Karpas-422 (cell line): Measurements from ENCODE around the gene EPS8. TPM values are rescaled to one million over a fixed set of nuclear protein-coding genes. Genes with fewer than 3 reads are reported as not detected.

Experiments
- DNase-seq: peaks from one replicate; pipeline ENCODE4 v3.0.0-alpha.2; 2015
- H2AFZ ChIP-seq: fragments of 200-600 bp; sonication (generic); 2 replicates; pipeline ENCODE4 v1.6.1; 2014; ENCODE audit warnings: antibody characterized with exemption, low read length, mixed read lengths
- H3K27ac ChIP-seq: fragments of 200-600 bp; sonication (generic); 2 replicates; pipeline ENCODE4 v1.5.1; 2014; ENCODE audit warnings: mild to moderate bottlenecking, low read length, moderate library complexity
- H3K27me3 ChIP-seq: fragments of 200-600 bp; sonication (generic); 2 replicates; pipeline ENCODE4 v1.6.1; 2014; ENCODE audit warnings: low read length, mixed read lengths
- H3K36me3 ChIP-seq: fragments of 200-600 bp; sonication (generic); 2 replicates; pipeline ENCODE4 v1.6.1; 2014; ENCODE audit warnings: low read length, mixed read lengths; ENCODE audit not compliant: insufficient read depth
- H3K4me1 ChIP-seq: fragments of 200-600 bp; sonication (generic); 2 replicates; pipeline ENCODE4 v1.6.1; 2014; ENCODE audit warnings: mild to moderate bottlenecking, low read length, mixed read lengths
- H3K4me2 ChIP-seq: fragments of 200-600 bp; sonication (generic); 2 replicates; pipeline ENCODE4 v1.6.1; 2014; ENCODE audit warnings: low read length, low read depth, mild to moderate bottlenecking; ENCODE audit not compliant: poor library complexity, severe bottlenecking
- H3K4me3 ChIP-seq: fragments of 200-600 bp; sonication (generic); 2 replicates; pipeline ENCODE4 v1.5.1; 2014; ENCODE audit warnings: mild to moderate bottlenecking, antibody characterized with exemption, low read length, mixed read lengths
- H3K79me2 ChIP-seq: fragments of 200-600 bp; sonication (generic); 2 replicates; pipeline ENCODE4 v1.6.1; 2014; ENCODE audit warnings: mild to moderate bottlenecking, low read length, mixed read lengths
- H3K9ac ChIP-seq: fragments of 200-600 bp; sonication (generic); 2 replicates; pipeline ENCODE4 v1.6.0; 2014; ENCODE audit warnings: low read length
- H3K9me2 ChIP-seq: fragments of 200-600 bp; sonication (generic), shearing (Covaris generic); replicated peaks from 2 replicates; pipeline ENCODE4 v1.6.0; 2014; ENCODE audit warnings: mild to moderate bottlenecking, low read length, moderate library complexity; ENCODE audit not compliant: insufficient read depth
- H3K9me3 ChIP-seq: fragments of 300-700, 200-600 bp; sonication (generic); 2 replicates; pipeline ENCODE4 v1.6.1; 2014; ENCODE audit warnings: low read length, mixed read lengths
- H4K20me1 ChIP-seq: fragments of 200-600 bp; sonication (generic); 2 replicates; pipeline ENCODE4 v1.6.1; 2014; ENCODE audit warnings: mild to moderate bottlenecking, antibody characterized with exemption, low read length, low read depth; ENCODE audit not compliant: insufficient read depth
- total RNA-seq: library from RNA; depleted of rRNA; stranded (reverse); fragments of >200 nt; shearing (Covaris generic); gene quantifications from 2 replicates; pipeline ENCODE4 v1.2.3, GENCODE V29; 2014; ENCODE audit warnings: low replicate concordance

EPS8 gene
- total RNA-seq, 1 experiment from 2014 or later, result not detected

- H3K9ac ChIP-seq, result no peak overlapping the region
Observed at GRCh38 chr12:15646581-15646980, 142.6 kb downstream of the EPS8 start.

GRCh38 chr12:15644700-15645099 is 144.5 kb downstream of the EPS8 start:
- no peak overlapping the region for H3K9ac ChIP-seq
- H3K79me2 ChIP-seq, result no peaks in the 10 kb centered on the region
- no peak for DNase-seq
- H3K4me2 ChIP-seq, result no peak overlapping the region
- no peaks in the 10 kb centered on the region for H3K9me2 ChIP-seq
- H3K4me3 ChIP-seq, result no peak overlapping the region
- no peaks in the 10 kb centered on the region for H4K20me1 ChIP-seq
- H2AFZ ChIP-seq, result no peak overlapping the region
- no peaks in the 10 kb centered on the region for H3K4me1 ChIP-seq
- H3K36me3 ChIP-seq, result no peaks in the 10 kb centered on the region
- H3K27me3 ChIP-seq, result no peaks in the 10 kb centered on the region
- no peak overlapping the region for H3K27ac ChIP-seq
- no peaks in the 10 kb centered on the region for H3K9me3 ChIP-seq

More at GRCh38 chr12:15646581-15646980, 142.6 kb downstream of the EPS8 start:
- Histone ChIP-seq H3K36me3 (no peaks in the 10 kb centered on the region), H3K9me3 (no peaks in the 10 kb centered on the region), H2AFZ (no peak overlapping the region), H3K4me2 (no peak overlapping the region), H3K4me1 (no peaks in the 10 kb centered on the region), H3K9me2 (no peaks in the 10 kb centered on the region), H3K79me2 (no peaks in the 10 kb centered on the region), H4K20me1 (no peaks in the 10 kb centered on the region), H3K4me3 (no peak overlapping the region), H3K27ac (no peak overlapping the region), H3K27me3 (no peaks in the 10 kb centered on the region; the same call in 1 of the 2 replicates)
- no peak for DNase-seq

- Histone ChIP-seq H3K4me3 (no peak overlapping the region), H4K20me1 (no peaks in the 10 kb centered on the region), H3K9ac (no peak overlapping the region), H3K79me2 (no peaks in the 10 kb centered on the region), H3K4me1 (no peaks in the 10 kb centered on the region), H2AFZ (no peak overlapping the region), H3K27ac (no peak overlapping the region), H3K9me2 (no peaks in the 10 kb centered on the region), H3K4me2 (no peak overlapping the region), H3K9me3 (no peaks in the 10 kb centered on the region), H3K27me3 (no peaks in the 10 kb centered on the region), H3K36me3 (no peaks in the 10 kb centered on the region)
- no peak for DNase-seq
Observed at GRCh38 chr12:15638231-15638630, 151.0 kb downstream of the EPS8 start.

GRCh38 chr12:15636060-15636890 is 152.9 kb downstream of the EPS8 start:
- Histone ChIP-seq H3K4me2 (no peak overlapping the region), H3K4me3 (no peak overlapping the region)

GRCh38 chr12:15634010-15634683 is 155.0 kb downstream of the EPS8 start:
- H3K9me3 ChIP-seq, result no peaks in the 10 kb centered on the region

More at GRCh38 chr12:15636060-15636890, 152.9 kb downstream of the EPS8 start:
- Histone ChIP-seq H4K20me1 (no peaks in the 10 kb centered on the region), H3K4me1 (no peaks in the 10 kb centered on the region), H2AFZ (no peak overlapping the region), H3K36me3 (no peaks in the 10 kb centered on the region), H3K79me2 (no peaks in the 10 kb centered on the region), H3K9ac (no peak overlapping the region), H3K9me2 (no peaks in the 10 kb centered on the region), H3K27me3 (no peaks in the 10 kb centered on the region), H3K27ac (no peak overlapping the region), H3K9me3 (no peaks in the 10 kb centered on the region)
- DNase-seq, result peak; percentile 29

GRCh38 chr12:15633201-15633600 is 156.0 kb downstream of the EPS8 start:
- H4K20me1 ChIP-seq, result no peaks in the 10 kb centered on the region
- no peaks in the 10 kb centered on the region for H3K27me3 ChIP-seq
- peaks cover 17% of the 10 kb centered on the region for H3K4me1 ChIP-seq
- H3K4me3 ChIP-seq, result no peak overlapping the region
- H3K79me2 ChIP-seq, result no peaks in the 10 kb centered on the region
- H3K9ac ChIP-seq, result no peak overlapping the region
- no peak overlapping the region for H3K27ac ChIP-seq
- no peaks in the 10 kb centered on the region for H3K9me2 ChIP-seq
- H3K4me2 ChIP-seq, result no peak overlapping the region
- H3K36me3 ChIP-seq, result no peaks in the 10 kb centered on the region
- H3K9me3 ChIP-seq, result no peaks in the 10 kb centered on the region
- no peak overlapping the region for H2AFZ ChIP-seq
- peak; percentile 12 for DNase-seq

More at GRCh38 chr12:15634010-15634683, 155.0 kb downstream of the EPS8 start:
- H3K4me2 ChIP-seq, result no peak overlapping the region
- no peaks in the 10 kb centered on the region for H4K20me1 ChIP-seq
- H3K4me3 ChIP-seq, result no peak overlapping the region
- no peaks in the 10 kb centered on the region for H3K36me3 ChIP-seq
- no peaks in the 10 kb centered on the region for H3K9me2 ChIP-seq
- H3K27me3 ChIP-seq, result no peaks in the 10 kb centered on the region
- no peak overlapping the region for H2AFZ ChIP-seq
- peak; percentile 5 for DNase-seq
- no peak overlapping the region for H3K9ac ChIP-seq
- H3K79me2 ChIP-seq, result no peaks in the 10 kb centered on the region
- peaks cover 7% of the 10 kb centered on the region for H3K4me1 ChIP-seq
- no peak overlapping the region for H3K27ac ChIP-seq

GRCh38 chr12:15632708-15633107 is 156.5 kb downstream of the EPS8 start:
- H3K79me2 ChIP-seq, result no peaks in the 10 kb centered on the region
- H3K4me3 ChIP-seq, result no peak overlapping the region
- no peaks in the 10 kb centered on the region for H3K9me3 ChIP-seq
- H3K4me1 ChIP-seq, result peaks cover 18% of the 10 kb centered on the region
- no peak overlapping the region for H3K4me2 ChIP-seq
- no peaks in the 10 kb centered on the region for H3K27me3 ChIP-seq
- no peaks in the 10 kb centered on the region for H3K9me2 ChIP-seq
- peak; percentile 26 for DNase-seq
- H2AFZ ChIP-seq, result no peak overlapping the region
- H3K27ac ChIP-seq, result no peak overlapping the region
- no peak overlapping the region for H3K9ac ChIP-seq
- no peaks in the 10 kb centered on the region for H4K20me1 ChIP-seq
- no peaks in the 10 kb centered on the region for H3K36me3 ChIP-seq

- no peak overlapping the region for H3K4me3 ChIP-seq
- no peaks in the 10 kb centered on the region for H3K9me2 ChIP-seq
- H3K4me1 ChIP-seq, result peaks cover 18% of the 10 kb centered on the region
- no peaks in the 10 kb centered on the region for H4K20me1 ChIP-seq
- no peaks in the 10 kb centered on the region for H3K27me3 ChIP-seq
- no peak for DNase-seq
- no peak overlapping the region for H2AFZ ChIP-seq
- no peak overlapping the region for H3K27ac ChIP-seq
- no peaks in the 10 kb centered on the region for H3K36me3 ChIP-seq
- H3K79me2 ChIP-seq, result no peaks in the 10 kb centered on the region
- H3K9ac ChIP-seq, result no peak overlapping the region
- no peaks in the 10 kb centered on the region for H3K9me3 ChIP-seq
- H3K4me2 ChIP-seq, result no peak overlapping the region
Observed at GRCh38 chr12:15631007-15631715, 158.0 kb downstream of the EPS8 start.
